C4-2B (cell line): ENCODE measurements around the gene POU2F1.

Experiments
- H3K27ac ChIP-seq: fragments of 450-650 bp; 2 replicates; pipeline ENCODE4 v1.5.1; 2017
- ZFX ChIP-seq: fragments of 450-650 bp; IDR thresholded peaks from 2 replicates; pipeline ENCODE4 v1.6.1; 2017
- TF ChIP-seq, protein P1 (sequence below): fragments of 450-650 bp; conservative IDR thresholded peaks from 2 replicates; pipeline ENCODE4 v1.5.1; 2017; ENCODE audit warnings: mild to moderate bottlenecking

Gene POU2F1

DNA sequence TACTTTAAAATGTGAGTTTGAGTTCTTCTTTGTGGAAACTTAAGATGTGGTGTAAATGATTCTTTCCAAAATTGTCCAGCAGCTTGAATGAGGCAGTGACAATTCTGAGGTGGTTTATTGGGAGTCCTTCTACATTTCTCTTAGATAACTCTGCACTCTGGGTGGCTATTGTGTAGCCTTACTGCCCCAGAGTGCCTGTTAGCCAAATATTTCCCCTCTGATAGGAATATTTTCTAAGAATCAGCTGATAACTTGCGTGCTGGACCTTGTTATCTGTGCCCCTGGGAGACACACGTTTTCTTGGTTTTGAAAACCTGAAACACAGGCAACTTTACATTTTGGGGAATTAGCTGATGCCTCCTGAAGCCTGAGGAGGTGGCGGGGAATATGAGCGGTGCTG is 206.0 kb downstream of the POU2F1 start:
- H3K27ac ChIP-seq, result no peak overlapping the region
- TF ChIP-seq, protein P1, sequence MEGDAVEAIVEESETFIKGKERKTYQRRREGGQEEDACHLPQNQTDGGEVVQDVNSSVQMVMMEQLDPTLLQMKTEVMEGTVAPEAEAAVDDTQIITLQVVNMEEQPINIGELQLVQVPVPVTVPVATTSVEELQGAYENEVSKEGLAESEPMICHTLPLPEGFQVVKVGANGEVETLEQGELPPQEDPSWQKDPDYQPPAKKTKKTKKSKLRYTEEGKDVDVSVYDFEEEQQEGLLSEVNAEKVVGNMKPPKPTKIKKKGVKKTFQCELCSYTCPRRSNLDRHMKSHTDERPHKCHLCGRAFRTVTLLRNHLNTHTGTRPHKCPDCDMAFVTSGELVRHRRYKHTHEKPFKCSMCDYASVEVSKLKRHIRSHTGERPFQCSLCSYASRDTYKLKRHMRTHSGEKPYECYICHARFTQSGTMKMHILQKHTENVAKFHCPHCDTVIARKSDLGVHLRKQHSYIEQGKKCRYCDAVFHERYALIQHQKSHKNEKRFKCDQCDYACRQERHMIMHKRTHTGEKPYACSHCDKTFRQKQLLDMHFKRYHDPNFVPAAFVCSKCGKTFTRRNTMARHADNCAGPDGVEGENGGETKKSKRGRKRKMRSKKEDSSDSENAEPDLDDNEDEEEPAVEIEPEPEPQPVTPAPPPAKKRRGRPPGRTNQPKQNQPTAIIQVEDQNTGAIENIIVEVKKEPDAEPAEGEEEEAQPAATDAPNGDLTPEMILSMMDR, result no peak
- TF ChIP-seq ZFX, result no peak

- no peak for TF ChIP-seq ZFX
- TF ChIP-seq, protein P1, result no peak
- no peak overlapping the region for H3K27ac ChIP-seq
Measured at GRCh38 chr1:167427848-167428247, 207.2 kb downstream of the POU2F1 start.

DNA sequence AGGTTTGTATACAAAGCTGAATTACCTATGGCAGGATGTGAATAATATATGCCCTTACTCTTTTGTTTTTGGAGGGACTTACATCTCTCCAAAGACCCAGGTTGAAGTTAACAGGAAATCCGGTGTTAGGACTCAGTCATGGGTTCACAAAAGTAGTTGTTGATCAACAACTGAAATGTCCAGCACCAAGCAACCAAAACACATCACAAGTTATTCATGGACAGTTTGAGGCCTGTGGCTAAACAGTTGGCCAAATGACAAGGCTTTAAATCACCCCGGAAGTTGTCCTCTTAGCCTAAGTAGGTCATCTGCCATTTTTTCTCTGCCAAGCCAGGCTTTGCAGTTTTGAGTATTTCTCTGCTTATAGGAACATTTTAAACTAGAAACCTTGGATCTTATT is 207.7 kb downstream of the POU2F1 start:
- TF ChIP-seq ZFX, result no peak
- TF ChIP-seq, protein P1, result no peak
- no peak overlapping the region for H3K27ac ChIP-seq

- no peak for TF ChIP-seq ZFX
- TF ChIP-seq, protein P1, result no peak
- no peak overlapping the region for H3K27ac ChIP-seq
Measured at GRCh38 chr1:167429612-167430011, 208.9 kb downstream of the POU2F1 start.

DNA sequence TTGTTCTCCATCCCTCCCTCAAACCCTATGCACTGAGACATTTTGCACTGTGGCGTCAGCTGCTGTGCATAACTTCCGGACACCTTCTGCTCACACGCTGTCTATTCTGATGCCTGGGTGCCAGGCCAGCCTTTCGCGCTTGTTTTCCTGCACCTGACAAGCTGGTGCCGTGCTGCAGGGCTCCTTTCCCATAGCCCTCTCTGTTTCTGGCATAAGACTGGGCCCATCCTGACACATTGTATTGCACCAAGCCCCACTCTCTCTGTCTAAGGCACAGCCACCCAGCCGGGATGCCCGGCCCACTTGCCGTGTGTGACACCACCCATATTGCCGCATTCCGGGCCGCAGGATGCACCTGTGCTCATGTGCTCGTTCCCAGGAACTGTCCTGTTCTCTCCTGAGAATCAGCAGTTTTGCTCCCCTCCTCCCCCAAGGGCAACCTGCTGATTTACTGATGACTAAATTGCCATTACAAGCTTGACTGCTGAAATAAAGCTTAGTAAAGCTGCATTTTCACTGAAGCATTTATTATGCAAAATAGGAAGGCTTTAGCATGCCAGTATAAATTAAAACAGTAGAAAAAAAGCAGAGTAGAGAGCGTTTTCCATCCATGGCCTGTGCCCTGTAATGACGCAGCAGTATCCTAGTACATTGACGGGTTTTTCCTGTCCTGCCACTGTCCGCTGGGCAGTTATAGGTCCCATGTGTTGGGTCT is 209.6 kb downstream of the POU2F1 start:
- H3K27ac ChIP-seq, result no peak overlapping the region
- TF ChIP-seq ZFX, result no peak
- TF ChIP-seq, protein P1, result no peak

DNA sequence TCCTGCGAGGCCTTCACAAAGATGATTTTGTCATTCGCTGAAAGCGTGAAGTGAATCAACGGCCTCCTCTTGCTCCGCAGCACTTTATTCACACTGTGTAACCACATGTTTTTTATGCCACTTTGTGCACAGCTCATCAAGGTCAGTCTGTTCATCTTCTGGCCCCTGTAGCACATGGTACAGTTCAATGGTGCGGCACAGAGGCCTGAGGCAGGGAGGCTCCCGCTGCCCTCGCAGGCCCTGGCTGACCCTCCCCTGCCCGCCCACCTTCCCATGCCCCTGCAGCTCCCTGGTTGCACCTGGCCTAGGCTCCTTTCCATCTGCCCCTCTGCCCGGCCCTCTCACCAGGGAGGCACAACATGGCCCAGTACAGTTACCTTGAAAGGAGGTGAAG is 210.2 kb downstream of the POU2F1 start:
- no peak overlapping the region for H3K27ac ChIP-seq
- TF ChIP-seq ZFX, result no peak

DNA sequence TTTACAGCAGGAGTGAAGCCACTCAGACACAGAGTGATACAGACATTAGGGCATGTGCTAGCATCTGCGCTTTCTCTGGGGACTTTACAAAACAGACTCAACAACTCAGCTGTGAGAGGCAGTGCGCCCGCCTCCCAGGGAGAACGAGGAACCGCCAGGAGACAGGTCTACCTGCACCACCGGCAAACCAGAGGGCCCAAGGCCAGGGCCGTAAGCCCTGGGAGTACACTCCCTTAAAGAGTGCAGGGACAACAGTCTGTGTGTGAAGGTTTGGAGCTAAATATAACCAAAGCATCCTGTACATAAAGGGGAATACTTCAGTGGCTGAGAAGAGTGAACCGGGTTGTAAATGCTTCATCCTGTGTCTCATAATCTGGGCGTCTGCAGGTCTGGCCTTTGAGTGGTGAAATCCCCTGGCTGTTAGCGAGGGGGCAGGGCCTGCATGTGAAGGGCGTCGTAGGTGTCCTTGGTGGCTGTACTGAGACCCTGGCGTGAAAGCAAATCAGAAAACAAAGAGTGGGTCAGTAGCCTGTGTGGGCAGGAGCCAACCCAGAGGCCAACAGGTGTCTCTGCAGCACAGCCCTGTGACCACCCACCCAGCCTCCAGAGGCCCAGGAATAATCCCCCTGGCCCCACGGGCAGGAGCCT is 210.7 kb downstream of the POU2F1 start:
- TF ChIP-seq, protein P1, result no peak
- TF ChIP-seq ZFX, result no peak
- no peak overlapping the region for H3K27ac ChIP-seq
